HK-2 (cell line): Measurements from ENCODE around the gene GRAP.

ENCODE experiments used
- DNase-seq: peaks from one replicate; pipeline ENCODE4 v3.0.0-alpha.2; 2018; ENCODE audit not compliant: unreplicated experiment

The GRAP gene

GRCh38 chr17:19018600-19018950 lies 28.2 kb downstream of the GRAP start:
- DNase-seq = no peak

- no peak for DNase-seq
These were observed 28.8 kb downstream of the GRAP start for GRCh38 chr17:19017804-19018599.

- DNase-seq = no peak
These were observed 29.4 kb downstream of the GRAP start for GRCh38 chr17:19017401-19017800.

- no peak for DNase-seq
These were observed 29.9 kb downstream of the GRAP start for GRCh38 chr17:19016881-19017280.

GRCh38 chr17:19016297-19016696 lies 30.5 kb downstream of the GRAP start:
- DNase-seq = no peak

- no peak for DNase-seq
These were observed 31.3 kb downstream of the GRAP start for GRCh38 chr17:19015428-19015827.

GRCh38 chr17:19014628-19015215 lies 32.0 kb downstream of the GRAP start:
- DNase-seq = no peak

GRCh38 chr17:19013806-19014627 lies 32.7 kb downstream of the GRAP start:
- DNase-seq = no peak

- DNase-seq = no peak
These were observed 33.5 kb downstream of the GRAP start for GRCh38 chr17:19013226-19013625.

- DNase-seq = no peak
These were observed 34.3 kb downstream of the GRAP start for GRCh38 chr17:19012171-19013080.

GRCh38 chr17:19011581-19011980 lies 35.2 kb downstream of the GRAP start:
- no peak for DNase-seq

GRCh38 chr17:19010729-19011505 lies 35.8 kb downstream of the GRAP start:
- no peak for DNase-seq

- no peak for DNase-seq
These were observed 36.8 kb downstream of the GRAP start for GRCh38 chr17:19009970-19010369.

- DNase-seq = no peak
These were observed 40.1 kb downstream of the GRAP start for GRCh38 chr17:19006698-19007097.

- no peak for DNase-seq
These were observed 40.8 kb downstream of the GRAP start for GRCh38 chr17:19005789-19006430.

GRCh38 chr17:19005137-19005773 lies 41.5 kb downstream of the GRAP start:
- no peak for DNase-seq

GRCh38 chr17:19004421-19005136 lies 42.2 kb downstream of the GRAP start, which contains the start of gene FAM83G:
FAM83G (minus strand) TSS chr17:19004764; CDS start chr17:19004041, 723 bp downstream.
- DNase-seq = no peak

- DNase-seq = no peak
These were observed 43.0 kb downstream of the GRAP start for GRCh38 chr17:19003543-19004420.
